ENCODE measurements around the gene FHAD1.

FHAD1 gene

DNA sequence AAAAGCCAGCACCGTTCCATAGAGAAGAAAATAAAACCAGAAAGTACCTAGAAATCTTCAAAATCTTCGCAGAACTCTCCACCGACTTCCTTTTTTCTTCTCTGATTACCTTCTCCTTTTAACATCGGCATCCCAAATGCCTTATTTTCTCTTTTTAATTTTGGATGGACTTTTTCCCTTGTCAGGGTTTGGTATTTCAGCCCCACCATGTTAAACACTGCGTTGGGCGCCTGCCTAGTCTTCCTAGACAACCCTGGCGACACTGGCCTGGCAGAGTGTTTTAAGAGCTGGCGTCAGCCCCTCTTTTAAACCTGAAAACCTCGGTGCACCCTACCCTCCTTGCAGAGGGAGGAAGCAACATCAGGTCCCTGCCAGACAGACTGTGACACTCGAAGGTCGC is 96.7 kb downstream of the FHAD1 start:
- DNase-seq (ENCODE audit: extremely low read depth in 1 of 2, low read depth in 1 of 2), result no peak

DNA sequence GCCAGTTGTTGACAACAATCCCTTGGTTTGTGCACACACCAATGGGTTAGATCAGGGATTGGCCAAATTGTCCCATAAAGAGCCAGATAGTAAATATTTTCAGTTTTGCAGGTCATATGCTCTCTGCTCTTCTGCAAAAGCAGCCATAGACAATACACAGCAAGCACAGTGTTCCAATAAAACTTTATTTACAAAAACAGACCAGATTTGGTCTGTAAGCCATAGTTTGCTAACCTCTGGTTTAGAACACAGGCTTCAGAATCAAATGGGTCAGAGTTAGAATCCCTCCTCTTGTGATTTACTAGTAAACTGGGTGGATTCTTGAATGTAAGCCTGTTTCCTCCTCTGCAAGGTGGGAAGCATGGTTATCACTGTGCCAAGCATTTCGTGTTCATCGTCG is 97.4 kb downstream of the FHAD1 start:
- DNase-seq (ENCODE audit: extremely low read depth in 1 of 2, low read depth in 1 of 2), result no peak

- no peak for DNase-seq (ENCODE audit: extremely low read depth in 1 of 2, low read depth in 1 of 2)
Observed at GRCh38 chr1:15344800-15345704, 98.0 kb downstream of the FHAD1 start.

GRCh38 chr1:15345705-15346345 is 98.8 kb downstream of the FHAD1 start:
- DNase-seq (ENCODE audit: extremely low read depth in 1 of 2, low read depth in 1 of 2), result peak; percentile 32 to 41

- no peak for DNase-seq (ENCODE audit: extremely low read depth in 1 of 2, low read depth in 1 of 2)
Observed at GRCh38 chr1:15346346-15347030, 99.5 kb downstream of the FHAD1 start.

DNA sequence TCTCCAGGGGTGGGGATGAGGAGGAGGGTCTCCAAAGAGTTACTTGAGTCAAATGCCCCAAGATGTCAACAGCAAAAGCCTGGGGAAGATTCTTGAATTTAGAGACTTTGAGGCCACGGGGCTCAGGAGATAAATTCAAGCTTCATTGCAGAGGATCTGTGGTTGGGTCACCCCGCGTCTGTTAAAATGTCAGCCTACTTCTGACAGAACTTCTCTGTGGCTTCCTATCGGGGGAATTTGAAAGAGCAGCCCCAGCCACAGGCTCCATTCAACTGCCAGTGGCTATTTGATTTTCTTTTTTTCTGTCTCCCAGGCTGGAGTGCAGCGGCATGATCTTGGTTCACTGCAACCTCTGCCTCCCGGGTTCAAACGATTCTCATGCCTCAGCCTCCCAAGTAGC is 100.2 kb downstream of the FHAD1 start:
- no peak for DNase-seq (ENCODE audit: extremely low read depth in 1 of 2, low read depth in 1 of 2)

GRCh38 chr1:15348648-15349047 is 101.6 kb downstream of the FHAD1 start:
- no peak for DNase-seq (ENCODE audit: extremely low read depth in 1 of 2, low read depth in 1 of 2)

DNA sequence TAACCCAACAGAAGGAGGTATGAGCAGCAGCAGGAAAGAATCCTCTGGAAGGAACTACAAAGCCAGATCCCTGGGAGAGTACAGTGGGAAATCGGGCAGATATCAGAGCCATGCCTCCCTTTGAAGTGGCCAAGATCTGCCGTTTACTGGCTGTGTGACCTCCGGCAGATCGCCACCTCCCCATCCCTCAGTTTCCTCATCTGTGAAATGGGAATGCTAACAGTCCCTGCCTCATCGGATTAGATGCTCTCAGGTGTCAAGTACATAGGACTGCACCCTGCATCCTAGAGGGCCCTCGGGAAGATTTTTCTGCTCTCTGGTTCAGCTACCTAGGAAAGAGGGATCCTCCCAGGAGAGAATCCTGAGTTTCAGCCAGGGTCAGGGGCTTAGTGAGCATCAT is 102.1 kb downstream of the FHAD1 start:
- no peak for DNase-seq (ENCODE audit: extremely low read depth in 1 of 2, low read depth in 1 of 2)

- DNase-seq (ENCODE audit: extremely low read depth in 1 of 2, low read depth in 1 of 2), result no peak
Observed at GRCh38 chr1:15350151-15350550, 103.1 kb downstream of the FHAD1 start.

DNA sequence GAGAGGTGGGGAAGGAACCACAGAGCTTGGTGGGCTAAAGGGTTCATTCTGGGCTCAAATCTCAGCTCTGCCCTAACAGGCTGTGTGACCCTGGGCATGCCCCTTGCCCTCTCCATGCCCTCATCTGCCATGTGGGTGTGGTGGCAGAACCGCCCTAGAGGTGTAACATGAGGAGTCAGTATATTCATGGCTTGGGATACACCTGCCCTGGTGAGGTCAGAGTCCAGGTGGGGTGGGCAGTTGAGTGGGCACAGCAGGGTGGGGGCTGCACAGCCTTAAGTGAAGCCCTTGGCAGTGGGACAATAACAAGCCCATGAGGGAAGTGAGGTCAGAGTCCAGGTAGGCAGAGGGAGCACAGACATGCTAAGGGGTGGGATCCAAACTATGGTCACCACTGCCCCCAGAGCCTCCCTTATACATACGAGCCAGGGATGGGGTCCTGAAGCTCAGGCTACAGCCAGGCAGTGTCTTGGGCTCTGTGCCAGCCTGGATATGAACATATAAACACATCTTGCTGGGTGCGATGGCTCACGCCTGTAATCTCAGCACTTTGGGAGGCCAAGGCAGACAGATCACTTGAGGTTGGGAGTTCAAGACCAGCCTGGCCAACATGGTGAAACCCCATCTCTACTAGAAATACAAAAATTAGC is 103.7 kb downstream of the FHAD1 start:
- no peak for DNase-seq (ENCODE audit: extremely low read depth in 1 of 2, low read depth in 1 of 2)

GRCh38 chr1:15351310-15351709 is 104.3 kb downstream of the FHAD1 start:
- no peak for DNase-seq (ENCODE audit: extremely low read depth in 1 of 2, low read depth in 1 of 2)

GRCh38 chr1:15352128-15352957 is 105.3 kb downstream of the FHAD1 start:
- no peak for DNase-seq (ENCODE audit: extremely low read depth in 1 of 2, low read depth in 1 of 2)

DNA sequence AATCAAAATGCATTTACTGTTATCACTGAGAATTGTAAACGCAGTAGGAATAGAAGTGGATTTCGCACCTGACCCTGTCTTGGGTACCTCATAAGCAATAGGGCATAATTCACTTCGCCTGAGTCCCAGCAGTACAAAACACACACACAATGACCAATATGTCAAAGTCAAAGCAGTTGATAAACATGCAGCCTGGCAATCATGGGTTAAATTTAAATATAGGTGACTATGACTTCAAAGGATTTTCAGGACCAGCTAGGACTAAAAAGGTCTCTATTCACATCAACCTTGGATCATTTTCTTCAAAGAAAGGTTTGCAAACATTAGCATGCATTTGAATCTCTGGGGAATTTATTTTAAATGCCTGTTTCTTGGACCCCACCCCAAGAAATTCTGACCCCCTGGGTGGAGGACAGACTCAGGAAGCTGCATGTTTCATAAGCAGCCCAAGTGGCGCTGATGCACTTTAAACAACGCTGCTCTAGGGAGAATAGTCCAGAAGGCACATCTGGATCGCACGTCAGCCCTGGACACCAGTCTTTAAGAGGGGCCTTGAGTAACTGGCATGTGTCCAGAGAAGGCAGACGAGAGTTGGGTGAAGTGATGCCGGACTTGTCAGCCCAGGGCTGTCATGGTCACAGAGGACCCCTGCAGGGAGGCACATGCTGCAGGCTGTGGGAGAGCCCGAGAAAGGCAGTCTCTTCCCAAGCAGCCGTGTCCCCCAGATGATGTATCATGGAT is 107.0 kb downstream of the FHAD1 start:
- DNase-seq (ENCODE audit: extremely low read depth in 1 of 2, low read depth in 1 of 2), result no peak

DNA sequence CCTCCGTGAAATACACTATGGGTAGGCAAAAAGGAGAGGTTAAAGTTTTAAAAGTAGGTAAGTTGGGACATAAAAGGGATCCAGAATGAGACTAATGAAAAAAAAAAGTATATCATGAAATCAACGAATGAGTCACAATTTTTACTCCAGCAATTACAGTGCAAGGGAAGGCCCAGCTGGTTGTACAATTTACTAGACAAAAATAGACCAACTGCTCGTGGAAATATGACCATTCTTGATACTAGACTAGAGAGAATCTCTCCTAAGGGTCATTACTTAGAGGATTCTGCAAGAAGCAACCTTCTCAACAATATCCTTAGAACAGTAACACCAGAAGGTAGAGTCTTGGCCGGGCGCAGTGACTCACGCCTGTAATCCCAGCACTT is 107.5 kb downstream of the FHAD1 start:
- DNase-seq (ENCODE audit: extremely low read depth in 1 of 2, low read depth in 1 of 2), result no peak

GRCh38 chr1:15355968-15356625 is 109.1 kb downstream of the FHAD1 start:
- DNase-seq (ENCODE audit: extremely low read depth in 1 of 2, low read depth in 1 of 2), result no peak

GRCh38 chr1:15357612-15358207 is 110.7 kb downstream of the FHAD1 start:
- no peak for DNase-seq (ENCODE audit: extremely low read depth in 1 of 2, low read depth in 1 of 2)

GRCh38 chr1:15358565-15359133 is 111.6 kb downstream of the FHAD1 start:
- DNase-seq (ENCODE audit: extremely low read depth in 1 of 2, low read depth in 1 of 2), result no peak

DNA sequence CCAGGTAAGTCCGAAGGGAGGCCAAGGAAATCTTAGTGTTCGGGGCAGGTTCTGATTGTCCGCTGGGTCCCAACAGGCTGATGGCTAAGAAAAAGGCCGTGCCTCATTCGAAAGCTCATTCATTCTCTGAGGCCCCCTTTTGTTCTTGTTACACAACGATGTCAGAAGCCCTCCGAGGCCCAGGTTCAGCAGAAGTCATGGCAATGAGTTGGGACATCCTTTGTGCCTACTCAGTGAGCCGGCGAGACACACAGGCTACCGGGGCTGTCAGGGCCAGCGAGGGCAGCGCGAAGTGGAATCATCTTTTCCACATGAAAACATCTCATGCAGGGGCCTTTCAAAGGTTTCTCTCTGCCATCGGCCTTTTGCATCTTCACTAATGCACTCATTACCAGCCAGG is 113.7 kb downstream of the FHAD1 start:
- DNase-seq (ENCODE audit: extremely low read depth in 1 of 2, low read depth in 1 of 2), result no peak
